HEK293 (cell line): ENCODE data around the gene S100A3.

Experiments used
- ZNF350 ChIP-seq: fragments of 450-650 bp; formaldehyde crosslinking; IDR thresholded peaks from 2 replicates; pipeline ENCODE4 v1.5.0; 2017; ENCODE audit warnings: missing biosample characterization, mild to moderate bottlenecking, missing genetic modification characterization
- TF ChIP-seq, protein P1 (sequence below): fragments of 450-650 bp; formaldehyde crosslinking; IDR thresholded peaks from 2 replicates; pipeline ENCODE4 v1.5.1; 2016; ENCODE audit warnings: missing biosample characterization, missing genetic modification characterization, borderline replicate concordance

DNA sequence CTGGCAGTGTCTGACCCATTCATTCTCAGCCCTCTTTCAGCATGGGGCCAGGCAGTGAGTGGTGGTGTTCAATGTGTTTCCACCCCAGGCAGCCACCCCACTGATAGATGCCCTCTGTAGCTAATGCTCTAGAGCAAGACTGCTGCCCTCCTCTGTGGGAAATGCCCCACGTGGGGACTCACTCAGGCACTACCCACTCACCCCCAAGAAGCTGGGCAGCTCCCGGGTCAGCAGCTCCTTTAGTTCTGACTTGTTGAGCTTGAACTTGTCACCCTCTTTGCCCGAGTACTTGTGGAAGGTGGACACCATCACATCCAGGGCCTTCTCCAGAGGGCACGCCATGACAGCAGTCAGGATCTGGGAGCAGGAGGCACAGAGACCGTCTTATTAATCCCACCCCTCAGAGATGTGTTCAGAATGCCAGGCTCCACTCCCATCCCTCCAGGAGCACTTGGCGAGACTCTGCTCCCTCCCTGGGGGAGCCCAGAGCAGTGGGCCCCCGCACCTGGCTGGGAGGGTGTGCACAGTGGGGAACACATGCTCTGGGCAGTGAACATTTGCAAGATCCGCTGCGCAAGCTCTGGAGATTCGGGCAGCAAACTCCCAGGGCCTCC lies 4.5 kb downstream of the S100A3 start:
- TF ChIP-seq, protein P1, sequence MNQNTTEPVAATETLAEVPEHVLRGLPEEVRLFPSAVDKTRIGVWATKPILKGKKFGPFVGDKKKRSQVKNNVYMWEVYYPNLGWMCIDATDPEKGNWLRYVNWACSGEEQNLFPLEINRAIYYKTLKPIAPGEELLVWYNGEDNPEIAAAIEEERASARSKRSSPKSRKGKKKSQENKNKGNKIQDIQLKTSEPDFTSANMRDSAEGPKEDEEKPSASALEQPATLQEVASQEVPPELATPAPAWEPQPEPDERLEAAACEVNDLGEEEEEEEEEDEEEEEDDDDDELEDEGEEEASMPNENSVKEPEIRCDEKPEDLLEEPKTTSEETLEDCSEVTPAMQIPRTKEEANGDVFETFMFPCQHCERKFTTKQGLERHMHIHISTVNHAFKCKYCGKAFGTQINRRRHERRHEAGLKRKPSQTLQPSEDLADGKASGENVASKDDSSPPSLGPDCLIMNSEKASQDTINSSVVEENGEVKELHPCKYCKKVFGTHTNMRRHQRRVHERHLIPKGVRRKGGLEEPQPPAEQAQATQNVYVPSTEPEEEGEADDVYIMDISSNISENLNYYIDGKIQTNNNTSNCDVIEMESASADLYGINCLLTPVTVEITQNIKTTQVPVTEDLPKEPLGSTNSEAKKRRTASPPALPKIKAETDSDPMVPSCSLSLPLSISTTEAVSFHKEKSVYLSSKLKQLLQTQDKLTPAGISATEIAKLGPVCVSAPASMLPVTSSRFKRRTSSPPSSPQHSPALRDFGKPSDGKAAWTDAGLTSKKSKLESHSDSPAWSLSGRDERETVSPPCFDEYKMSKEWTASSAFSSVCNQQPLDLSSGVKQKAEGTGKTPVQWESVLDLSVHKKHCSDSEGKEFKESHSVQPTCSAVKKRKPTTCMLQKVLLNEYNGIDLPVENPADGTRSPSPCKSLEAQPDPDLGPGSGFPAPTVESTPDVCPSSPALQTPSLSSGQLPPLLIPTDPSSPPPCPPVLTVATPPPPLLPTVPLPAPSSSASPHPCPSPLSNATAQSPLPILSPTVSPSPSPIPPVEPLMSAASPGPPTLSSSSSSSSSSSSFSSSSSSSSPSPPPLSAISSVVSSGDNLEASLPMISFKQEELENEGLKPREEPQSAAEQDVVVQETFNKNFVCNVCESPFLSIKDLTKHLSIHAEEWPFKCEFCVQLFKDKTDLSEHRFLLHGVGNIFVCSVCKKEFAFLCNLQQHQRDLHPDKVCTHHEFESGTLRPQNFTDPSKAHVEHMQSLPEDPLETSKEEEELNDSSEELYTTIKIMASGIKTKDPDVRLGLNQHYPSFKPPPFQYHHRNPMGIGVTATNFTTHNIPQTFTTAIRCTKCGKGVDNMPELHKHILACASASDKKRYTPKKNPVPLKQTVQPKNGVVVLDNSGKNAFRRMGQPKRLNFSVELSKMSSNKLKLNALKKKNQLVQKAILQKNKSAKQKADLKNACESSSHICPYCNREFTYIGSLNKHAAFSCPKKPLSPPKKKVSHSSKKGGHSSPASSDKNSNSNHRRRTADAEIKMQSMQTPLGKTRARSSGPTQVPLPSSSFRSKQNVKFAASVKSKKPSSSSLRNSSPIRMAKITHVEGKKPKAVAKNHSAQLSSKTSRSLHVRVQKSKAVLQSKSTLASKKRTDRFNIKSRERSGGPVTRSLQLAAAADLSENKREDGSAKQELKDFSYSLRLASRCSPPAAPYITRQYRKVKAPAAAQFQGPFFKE (tag by site-specific recombination): no peak
- no peak for TF ChIP-seq ZNF350 (tag by site-specific recombination)
